GM23248 (cell line): ENCODE results near the gene GDPD5. TPM values are rescaled to one million over a fixed set of nuclear protein-coding genes. Genes with fewer than 3 reads are reported as not detected.

ENCODE experiments used
- DNase-seq: peaks from one replicate; pipeline ENCODE4 v3.0.0-alpha.2; 2015
- H2AFZ ChIP-seq: fragments of 200-600 bp; sonication (generic); 2 replicates; pipeline ENCODE4 v1.6.1; 2016; ENCODE audit warnings: antibody characterized with exemption
- H3F3A ChIP-seq: fragments of 200-600 bp; sonication (generic); 2 replicates; pipeline ENCODE4 v1.6.1; 2016; ENCODE audit warnings: mild to moderate bottlenecking, antibody characterized with exemption, mixed run types; ENCODE audit not compliant: insufficient read depth
- H3K27ac ChIP-seq: fragments of 200-600 bp; sonication (generic); 2 replicates; pipeline ENCODE4 v1.5.1; 2016; ENCODE audit warnings: mild to moderate bottlenecking
- H3K27me3 ChIP-seq: fragments of 200-600 bp; sonication (generic); replicated peaks from 2 replicates; pipeline ENCODE4 v1.6.1; 2016; ENCODE audit warnings: mild to moderate bottlenecking; ENCODE audit not compliant: insufficient read depth
- H3K36me3 ChIP-seq: fragments of 200-600 bp; sonication (generic); 2 replicates; pipeline ENCODE4 v1.6.1; 2016; ENCODE audit warnings: low read depth, mild to moderate bottlenecking
- H3K4me1 ChIP-seq: fragments of 200-600 bp; sonication (generic); 2 replicates; pipeline ENCODE4 v1.6.1; 2016; ENCODE audit warnings: mild to moderate bottlenecking; ENCODE audit not compliant: insufficient read depth
- H3K4me2 ChIP-seq: fragments of 200-600 bp; sonication (generic); one replicate; pipeline ENCODE4 v1.6.1; 2016; ENCODE audit warnings: mild to moderate bottlenecking; ENCODE audit not compliant: unreplicated experiment
- H3K4me3 ChIP-seq: fragments of 200-600 bp; sonication (generic); 2 replicates; pipeline ENCODE4 v1.5.1; 2016; ENCODE audit warnings: mild to moderate bottlenecking
- H3K79me2 ChIP-seq: fragments of 200-600 bp; sonication (generic); 2 replicates; pipeline ENCODE4 v1.6.1; 2016; ENCODE audit warnings: mild to moderate bottlenecking; ENCODE audit not compliant: insufficient read depth
- H3K9ac ChIP-seq: fragments of 200-600 bp; sonication (generic); 2 replicates; pipeline ENCODE4 v1.6.1; 2016; ENCODE audit warnings: mild to moderate bottlenecking
- H3K9me2 ChIP-seq: fragments of 200-600 bp; sonication (generic); 2 replicates; pipeline ENCODE4 v1.6.1; 2016; ENCODE audit warnings: mixed run types, mild to moderate bottlenecking, moderate library complexity; ENCODE audit not compliant: insufficient read depth
- H3K9me3 ChIP-seq: fragments of 200-600 bp; sonication (generic); one replicate; pipeline ENCODE4 v1.6.1; 2017; ENCODE audit warnings: low read depth
- H4K20me1 ChIP-seq: fragments of 200-600 bp; sonication (generic); 2 replicates; pipeline ENCODE4 v1.6.0; 2016; ENCODE audit not compliant: insufficient read depth
- EZH2 ChIP-seq: fragments of 200-600 bp; sonication (generic); IDR thresholded peaks from 2 replicates; pipeline ENCODE4 v1.6.1; 2018; ENCODE audit warnings: antibody characterized with exemption, mild to moderate bottlenecking; ENCODE audit not compliant: insufficient read depth, poor library complexity, severe bottlenecking
- EZH2phosphoT487 ChIP-seq: fragments of 200-600 bp; sonication (generic); IDR thresholded peaks from 2 replicates; pipeline ENCODE4 v1.6.1; 2018; ENCODE audit warnings: antibody characterized with exemption, moderate library complexity, mild to moderate bottlenecking, low read depth; ENCODE audit not compliant: insufficient read depth
- WGBS, 2 experiments: methylation state at CpG; one replicate each; pipeline ENCODE4 v1.1.6; 2015 to 2017; ENCODE audit warnings: low lambda C conversion rate in 2 of 2, low coverage in 1 of 2; ENCODE audit errors: missing lambda C conversion rate in 2 of 2; 5-methylcytosine and 5-hydroxymethylcytosine counted together
- in situ Hi-C: fragments of 300-500 bp; cut with MboI; formaldehyde crosslinking; loops from 2 replicates; pipeline ENCODE4 v1.15.0; 2020
- polyA plus RNA-seq: library from polyadenylated mRNA; unstranded; fragments of >200 nt; fragmentation: Nextera tagmentation; extraction: Ambion mirVana; gene quantifications from 2 replicates; pipeline ENCODE4 v1.2.1, GENCODE V29; 2016
- total RNA-seq: library from RNA; depleted of rRNA; stranded (reverse); fragments of >200 nt; shearing (Covaris generic); gene quantifications from 2 replicates; pipeline ENCODE4 v1.2.3, GENCODE V29; 2014

Gene GDPD5
- total and polyA plus RNA-seq, 2 experiments from 2014 or later = 3.4 to 10.7 TPM

GRCh38 chr11:75472081-75472732 lies 53.5 kb downstream of the GDPD5 start:
- H3F3A ChIP-seq = no peaks in the 10 kb centered on the region
- in situ Hi-C loops = no loop called here
- H3K9ac ChIP-seq = no peak overlapping the region
- no peak overlapping the region for H3K27ac ChIP-seq
- H4K20me1 ChIP-seq = no peaks in the 10 kb centered on the region
- no peaks in the 10 kb centered on the region for H3K36me3 ChIP-seq
- H2AFZ ChIP-seq = no peak overlapping the region
- H3K27me3 ChIP-seq = no peaks in the 10 kb centered on the region
- TF ChIP-seq EZH2 = no peak
- no peak for TF ChIP-seq EZH2phosphoT487
- no peaks in the 10 kb centered on the region for H3K79me2 ChIP-seq
- 98 to 100% methylated on average over 5 of the region's 5 CpGs for WGBS, 2 experiments
- DNase-seq = no peak
- H3K4me3 ChIP-seq = no peak overlapping the region
- H3K4me2 ChIP-seq = no peak overlapping the region
- 0 out of 2 replicates have a peak, but pooled peaks cover 6% of the 10 kb centered on the region for H3K4me1 ChIP-seq
- H3K9me3 ChIP-seq = no peaks in the 10 kb centered on the region
- H3K9me2 ChIP-seq = no peaks in the 10 kb centered on the region

- Histone ChIP-seq H3K4me2 (no peak overlapping the region), H4K20me1 (no peaks in the 10 kb centered on the region), H3K36me3 (no peaks in the 10 kb centered on the region), H3K4me1 (0 out of 2 replicates have a peak, but pooled peaks cover 6% of the 10 kb centered on the region), H3F3A (no peaks in the 10 kb centered on the region), H3K4me3 (no peak overlapping the region), H3K27ac (no peak overlapping the region), H3K9me2 (no peaks in the 10 kb centered on the region), H2AFZ (no peak overlapping the region), H3K9ac (no peak overlapping the region), H3K79me2 (no peaks in the 10 kb centered on the region), H3K9me3 (no peaks in the 10 kb centered on the region), H3K27me3 (no peaks in the 10 kb centered on the region)
- 87 to 89% methylated on average over 7 of the region's 7 CpGs for WGBS, 2 experiments
- no peak for DNase-seq
- TF ChIP-seq EZH2phosphoT487 (no peak), EZH2 (no peak)
- in situ Hi-C loops = no loop called here
Measured at GRCh38 chr11:75471176-75471973, 54.4 kb downstream of the GDPD5 start.

GRCh38 chr11:75470476-75471080 lies 55.2 kb downstream of the GDPD5 start:
- Histone ChIP-seq H3F3A (no peaks in the 10 kb centered on the region), H3K4me2 (no peak overlapping the region), H3K4me1 (peaks cover 6% of the 10 kb centered on the region; the same call in 1 of the 2 replicates), H3K9me2 (no peaks in the 10 kb centered on the region), H3K4me3 (no peak overlapping the region), H3K27ac (no peak overlapping the region), H3K36me3 (no peaks in the 10 kb centered on the region), H4K20me1 (no peaks in the 10 kb centered on the region), H3K9me3 (no peaks in the 10 kb centered on the region), H3K79me2 (no peaks in the 10 kb centered on the region), H2AFZ (no peak overlapping the region), H3K9ac (no peak overlapping the region), H3K27me3 (no peaks in the 10 kb centered on the region)
- DNase-seq = no peak
- WGBS, 2 experiments = 82 to 83% methylated on average over 7 of the region's 7 CpGs
- TF ChIP-seq EZH2phosphoT487 = no peak
- TF ChIP-seq EZH2 = no peak
- in situ Hi-C loops = no loop called here

GRCh38 chr11:75469785-75470405 lies 55.8 kb downstream of the GDPD5 start:
- Histone ChIP-seq H3K9ac (no peak overlapping the region), H3K27me3 (no peaks in the 10 kb centered on the region), H3K9me3 (no peaks in the 10 kb centered on the region), H3K36me3 (no peaks in the 10 kb centered on the region), H2AFZ (no peak overlapping the region), H3F3A (no peaks in the 10 kb centered on the region), H3K27ac (no peak overlapping the region), H3K4me2 (no peak overlapping the region), H3K4me3 (no peak overlapping the region), H3K79me2 (no peaks in the 10 kb centered on the region), H4K20me1 (no peaks in the 10 kb centered on the region), H3K9me2 (no peaks in the 10 kb centered on the region), H3K4me1 (peaks cover 2% of the 10 kb centered on the region; the same call in 1 of the 2 replicates)
- DNase-seq = no peak
- in situ Hi-C loops = no loop called here
- TF ChIP-seq EZH2 (no peak), EZH2phosphoT487 (no peak)
- 89 to 92% methylated on average over 6 of the region's 6 CpGs for WGBS, 2 experiments
